GM12864 (cell line): ENCODE data around the gene PDS5A.
"Not testable (repeated sequence)": the region's sequence is repeated elsewhere in the genome, so short reads cannot be mapped to it uniquely, and the experiment has no call there.

Experiments
- DNase-seq: peaks from one replicate; pipeline ENCODE4 v3.0.0-alpha.2; 2011; ENCODE audit warnings: low read depth
- H3K4me3 ChIP-seq: 2 replicates; pipeline ENCODE4 v1.5.1; 2011; ENCODE audit warnings: mild to moderate bottlenecking, low read depth, low read length, control low read depth
- CTCF ChIP-seq: IDR thresholded peaks from 2 replicates; pipeline ENCODE4 v1.5.1; 2011; ENCODE audit warnings: low read depth, mild to moderate bottlenecking, moderate library complexity, low read length, control low read depth, inconsistent platforms; ENCODE audit errors: missing control alignments

The PDS5A gene

GRCh38 chr4:39922399-39922798 is 55.3 kb downstream of the PDS5A start:
- DNase-seq = no peak
- TF ChIP-seq CTCF = no peak
- H3K4me3 ChIP-seq = no peak overlapping the region

GRCh38 chr4:39913471-39913870 is 64.2 kb downstream of the PDS5A start:
- no peak overlapping the region for H3K4me3 ChIP-seq
- no peak for TF ChIP-seq CTCF
- no peak for DNase-seq

- DNase-seq = no peak
- no peak for TF ChIP-seq CTCF
- H3K4me3 ChIP-seq = no peak overlapping the region
Observed at GRCh38 chr4:39910064-39910463, 67.6 kb downstream of the PDS5A start.

- TF ChIP-seq CTCF = no peak
- H3K4me3 ChIP-seq = no peak overlapping the region
- no peak for DNase-seq
Observed at GRCh38 chr4:39908284-39908683, 69.4 kb downstream of the PDS5A start.

GRCh38 chr4:39905656-39906055 is 72.1 kb downstream of the PDS5A start:
- no peak for DNase-seq
- H3K4me3 ChIP-seq = no peak overlapping the region
- TF ChIP-seq CTCF = no peak

- DNase-seq, H3K4me3 ChIP-seq: not testable (repeated sequence)
Observed at GRCh38 chr4:39905019-39905418, 72.7 kb downstream of the PDS5A start.

- no peak for TF ChIP-seq CTCF
- H3K4me3 ChIP-seq = no peak overlapping the region
- DNase-seq = no peak
Observed at GRCh38 chr4:39900966-39901365, 76.7 kb downstream of the PDS5A start.

GRCh38 chr4:39899291-39899690 is 78.4 kb downstream of the PDS5A start:
- TF ChIP-seq CTCF = no peak
- no peak for DNase-seq
- H3K4me3 ChIP-seq = no peak overlapping the region
